NCI-H510A treated with DMSO at 0.1 percent for 48 hours (cell line): Measurements from ENCODE around the gene AAGAB.

ENCODE experiments used
- DNase-seq: peaks from one replicate; lab custom pipeline; 2025; lab: John Stamatoyannopoulos, UW

Gene AAGAB

GRCh38 chr15:67210555-67211168 lies 43.8 kb downstream of the AAGAB start:
- no peak for DNase-seq

- no peak for DNase-seq
These were observed 46.1 kb downstream of the AAGAB start for GRCh38 chr15:67208396-67208795.

- no peak for DNase-seq
These were observed 46.8 kb downstream of the AAGAB start for GRCh38 chr15:67207555-67208207.

- DNase-seq, result no peak
These were observed 51.5 kb downstream of the AAGAB start for GRCh38 chr15:67202991-67203390.

GRCh38 chr15:67202091-67202490 lies 52.4 kb downstream of the AAGAB start:
- no peak for DNase-seq

- no peak for DNase-seq
These were observed 53.3 kb downstream of the AAGAB start for GRCh38 chr15:67201136-67201535.

GRCh38 chr15:67199881-67200763 lies 54.3 kb downstream of the AAGAB start:
- DNase-seq, result no peak

GRCh38 chr15:67199391-67199790 lies 55.1 kb downstream of the AAGAB start:
- DNase-seq, result no peak

- no peak for DNase-seq
These were observed 56.2 kb downstream of the AAGAB start for GRCh38 chr15:67198157-67198754.

- DNase-seq, result no peak
These were observed 57.1 kb downstream of the AAGAB start for GRCh38 chr15:67197364-67197695.

- no peak for DNase-seq
These were observed 57.6 kb downstream of the AAGAB start for GRCh38 chr15:67196672-67197363.

GRCh38 chr15:67196222-67196621 lies 58.2 kb downstream of the AAGAB start:
- DNase-seq, result no peak

GRCh38 chr15:67195305-67195704 lies 59.2 kb downstream of the AAGAB start:
- no peak for DNase-seq

GRCh38 chr15:67194171-67195114 lies 60.0 kb downstream of the AAGAB start:
- DNase-seq, result no peak

- no peak for DNase-seq
These were observed 61.1 kb downstream of the AAGAB start for GRCh38 chr15:67193223-67193990.

GRCh38 chr15:67192185-67192820 lies 62.2 kb downstream of the AAGAB start:
- DNase-seq, result no peak

- no peak for DNase-seq
These were observed 63.6 kb downstream of the AAGAB start for GRCh38 chr15:67190813-67191212.

GRCh38 chr15:67190326-67190725 lies 64.1 kb downstream of the AAGAB start:
- no peak for DNase-seq

- no peak for DNase-seq
These were observed 65.0 kb downstream of the AAGAB start for GRCh38 chr15:67189326-67190051.
